ENCODE results near the gene RAB27A.

Gene RAB27A

DNA sequence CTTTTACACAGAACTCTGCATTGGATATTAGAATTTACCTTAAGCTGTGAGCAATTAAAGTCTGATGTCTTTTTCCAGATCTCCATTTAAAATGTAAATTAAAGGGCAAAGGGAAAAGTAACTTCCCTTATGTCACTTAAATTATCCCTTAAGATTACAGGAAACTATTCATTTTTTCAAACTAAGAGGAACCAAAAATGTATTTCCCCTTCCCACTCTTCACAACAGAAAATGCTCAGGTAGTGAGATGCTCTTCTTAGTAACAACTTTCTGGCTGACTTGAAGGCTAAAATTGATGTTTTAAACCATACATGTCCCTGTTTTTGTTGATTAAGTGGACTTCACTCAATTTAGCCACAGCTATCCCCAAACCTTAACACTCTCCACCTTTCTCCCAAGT lies 110.5 kb downstream of the RAB27A start:
- TF ChIP-seq MAX (IDR thresholded peaks at IDR 0.05) (no peak), RAD21 (IDR thresholded peaks at IDR 0.05; ENCODE audit: low read depth) (no peak), TAF1 (IDR thresholded peaks at IDR 0.05; ENCODE audit: low read depth) (no peak), TEAD4 (IDR thresholded peaks at IDR 0.05) (no peak), NFIC (IDR thresholded peaks at IDR 0.05) (no peak), ZBTB7A (IDR thresholded peaks at IDR 0.05; ENCODE audit: low read depth) (no peak), FOXM1 (IDR thresholded peaks at IDR 0.05; ENCODE audit: borderline replicate concordance, low read depth) (no peak), YY1 (IDR thresholded peaks at IDR 0.05; ENCODE audit: low read depth) (no peak), EGR1 (IDR thresholded peaks at IDR 0.05) (no peak), EP300 (IDR thresholded peaks at IDR 0.05; ENCODE audit: borderline replicate concordance) (no peak)
- TF ChIP-seq, protein P1, sequence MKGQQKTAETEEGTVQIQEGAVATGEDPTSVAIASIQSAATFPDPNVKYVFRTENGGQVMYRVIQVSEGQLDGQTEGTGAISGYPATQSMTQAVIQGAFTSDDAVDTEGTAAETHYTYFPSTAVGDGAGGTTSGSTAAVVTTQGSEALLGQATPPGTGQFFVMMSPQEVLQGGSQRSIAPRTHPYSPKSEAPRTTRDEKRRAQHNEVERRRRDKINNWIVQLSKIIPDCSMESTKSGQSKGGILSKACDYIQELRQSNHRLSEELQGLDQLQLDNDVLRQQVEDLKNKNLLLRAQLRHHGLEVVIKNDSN (IDR thresholded peaks at IDR 0.05): no peak

GRCh38 chr15:55170361-55170760 lies 119.3 kb downstream of the RAB27A start:
- no peak for TF ChIP-seq YY1 (IDR thresholded peaks at IDR 0.05; ENCODE audit: low read depth)
- no peak for TF ChIP-seq FOXM1 (IDR thresholded peaks at IDR 0.05; ENCODE audit: borderline replicate concordance, low read depth)
- TF ChIP-seq TAF1 (IDR thresholded peaks at IDR 0.05; ENCODE audit: low read depth): no peak
- no peak for TF ChIP-seq EGR1 (IDR thresholded peaks at IDR 0.05)
- TF ChIP-seq TEAD4 (IDR thresholded peaks at IDR 0.05): no peak
- no peak for TF ChIP-seq CREB1 (IDR thresholded peaks at IDR 0.05; ENCODE audit: low read depth)
- no peak for TF ChIP-seq NFIC (IDR thresholded peaks at IDR 0.05)
- TF ChIP-seq ZBTB7A (IDR thresholded peaks at IDR 0.05; ENCODE audit: low read depth): no peak

DNA sequence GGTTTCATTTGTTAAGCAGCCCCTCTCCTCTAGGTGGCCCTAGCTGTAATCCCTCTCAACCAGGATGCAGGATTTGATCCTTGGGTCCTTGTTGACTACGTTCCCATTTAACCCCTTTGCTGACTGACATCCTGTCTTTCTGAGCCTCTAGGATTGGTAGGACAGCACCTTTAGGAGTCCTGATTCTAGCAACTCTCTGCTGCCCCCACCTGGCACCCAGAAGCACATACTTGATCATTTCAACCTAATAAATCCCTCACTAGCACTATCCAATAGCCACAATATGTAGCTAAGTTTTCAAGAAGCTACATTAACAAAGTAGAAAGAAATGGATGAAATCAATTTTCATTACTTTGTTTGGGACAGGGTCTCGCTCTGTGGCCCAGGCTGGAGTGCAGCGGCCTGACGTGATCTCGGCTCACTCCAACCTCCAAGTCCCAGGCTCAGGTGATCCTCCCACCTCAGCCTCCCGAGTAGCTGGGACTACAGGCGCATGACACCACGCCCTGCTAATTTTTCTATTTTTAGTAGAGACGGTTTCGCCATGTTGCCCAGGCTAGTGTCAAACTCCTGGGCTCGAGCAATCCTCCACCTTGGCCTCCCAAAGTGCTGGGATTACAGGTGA lies 121.2 kb downstream of the RAB27A start:
- TF ChIP-seq RAD21 (IDR thresholded peaks at IDR 0.05; ENCODE audit: low read depth) (peak; percentile 72), EP300 (IDR thresholded peaks at IDR 0.05; ENCODE audit: borderline replicate concordance) (no peak)

- TF ChIP-seq FOXM1 (IDR thresholded peaks at IDR 0.05; ENCODE audit: borderline replicate concordance, low read depth) (no peak), REST (IDR thresholded peaks at IDR 0.05; ENCODE audit: low read depth) (no peak), MAX (IDR thresholded peaks at IDR 0.05) (no peak), CREB1 (IDR thresholded peaks at IDR 0.05; ENCODE audit: low read depth) (no peak), RAD21 (IDR thresholded peaks at IDR 0.05; ENCODE audit: low read depth) (no peak), YY1 (IDR thresholded peaks at IDR 0.05; ENCODE audit: low read depth) (no peak)
Observed at GRCh38 chr15:55164284-55164683, 125.3 kb downstream of the RAB27A start.
